C4-2B (cell line): Measurements from ENCODE around the gene FOXP3.

ENCODE experiments used
- ZFX ChIP-seq: fragments of 450-650 bp; IDR thresholded peaks from 2 replicates; pipeline ENCODE4 v1.6.1; 2017
- TF ChIP-seq, protein P1 (sequence below): fragments of 450-650 bp; conservative IDR thresholded peaks from 2 replicates; pipeline ENCODE4 v1.5.1; 2017; ENCODE audit warnings: mild to moderate bottlenecking

- TF ChIP-seq, protein P1, sequence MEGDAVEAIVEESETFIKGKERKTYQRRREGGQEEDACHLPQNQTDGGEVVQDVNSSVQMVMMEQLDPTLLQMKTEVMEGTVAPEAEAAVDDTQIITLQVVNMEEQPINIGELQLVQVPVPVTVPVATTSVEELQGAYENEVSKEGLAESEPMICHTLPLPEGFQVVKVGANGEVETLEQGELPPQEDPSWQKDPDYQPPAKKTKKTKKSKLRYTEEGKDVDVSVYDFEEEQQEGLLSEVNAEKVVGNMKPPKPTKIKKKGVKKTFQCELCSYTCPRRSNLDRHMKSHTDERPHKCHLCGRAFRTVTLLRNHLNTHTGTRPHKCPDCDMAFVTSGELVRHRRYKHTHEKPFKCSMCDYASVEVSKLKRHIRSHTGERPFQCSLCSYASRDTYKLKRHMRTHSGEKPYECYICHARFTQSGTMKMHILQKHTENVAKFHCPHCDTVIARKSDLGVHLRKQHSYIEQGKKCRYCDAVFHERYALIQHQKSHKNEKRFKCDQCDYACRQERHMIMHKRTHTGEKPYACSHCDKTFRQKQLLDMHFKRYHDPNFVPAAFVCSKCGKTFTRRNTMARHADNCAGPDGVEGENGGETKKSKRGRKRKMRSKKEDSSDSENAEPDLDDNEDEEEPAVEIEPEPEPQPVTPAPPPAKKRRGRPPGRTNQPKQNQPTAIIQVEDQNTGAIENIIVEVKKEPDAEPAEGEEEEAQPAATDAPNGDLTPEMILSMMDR = no peak
- TF ChIP-seq ZFX = no peak
These were observed at the start of gene FOXP3 for GRCh38 chrX:49264460-49264859.
